HepG2 (cell line): Measurements from ENCODE around the gene RBM23. TPM values are rescaled to one million over a fixed set of nuclear protein-coding genes. Genes with fewer than 3 reads are reported as not detected.

ENCODE experiments used
- HOXA5 ChIP-seq: sonication (generic); formaldehyde crosslinking; IDR thresholded peaks from 2 replicates; pipeline ENCODE4 v1.4.0; 2020; ENCODE audit warnings: missing genetic modification reagents
- MED1 ChIP-seq: sonication (generic); formaldehyde crosslinking; IDR thresholded peaks from 2 replicates; pipeline ENCODE4 v1.4.0; 2020; ENCODE audit warnings: missing genetic modification reagents
- PHF8 ChIP-seq: sonication (generic); formaldehyde crosslinking; IDR thresholded peaks from 2 replicates; pipeline ENCODE4 v1.5.0; 2020; ENCODE audit warnings: missing genetic modification reagents
- RBM39 ChIP-seq: fragments of 200-400 bp; formaldehyde crosslinking; IDR thresholded peaks from one replicate; pipeline ENCODE4 v1.6.1; 2018; ENCODE audit warnings: antibody characterized with exemption, mild to moderate bottlenecking, low read depth, low read length; ENCODE audit not compliant: poor library complexity, severe bottlenecking
- SNAPC2 ChIP-seq: sonication (generic); formaldehyde crosslinking; IDR thresholded peaks from 2 replicates; pipeline ENCODE4 v1.8.1; 2022; ENCODE audit warnings: mild to moderate bottlenecking, missing genetic modification reagents
- SSRP1 ChIP-seq: IDR thresholded peaks from 2 replicates; pipeline ENCODE4 v1.6.1; 2016; ENCODE audit warnings: control low read depth
- TP53 ChIP-seq: sonication (generic); formaldehyde crosslinking; conservative IDR thresholded peaks from 2 replicates; pipeline ENCODE4 v1.4.0; 2020; ENCODE audit warnings: missing genetic modification reagents
- ZNF138 ChIP-seq: sonication (generic); formaldehyde crosslinking; IDR thresholded peaks from 2 replicates; pipeline ENCODE4 v1.5.0; 2020; ENCODE audit warnings: mild to moderate bottlenecking, low read depth, missing genetic modification reagents
- ZNF234 ChIP-seq: sonication (generic); formaldehyde crosslinking; conservative IDR thresholded peaks from 2 replicates; pipeline ENCODE4 v1.5.1; 2020; ENCODE audit warnings: mild to moderate bottlenecking, missing genetic modification reagents
- ZNF256 ChIP-seq: sonication (generic); formaldehyde crosslinking; conservative IDR thresholded peaks from 2 replicates; pipeline ENCODE4 v1.4.0; 2020; ENCODE audit warnings: missing genetic modification reagents
- ZNF543 ChIP-seq: sonication (generic); formaldehyde crosslinking; IDR thresholded peaks from 2 replicates; pipeline ENCODE4 v1.4.0; 2020; ENCODE audit warnings: mild to moderate bottlenecking, missing genetic modification reagents
- ZNF614 ChIP-seq: IDR thresholded peaks from 2 replicates; pipeline ENCODE4 v1.6.1; 2018; ENCODE audit warnings: missing biosample characterization, missing genetic modification reagents, inconsistent platforms, borderline replicate concordance
- ZNF678 ChIP-seq: sonication (generic); formaldehyde crosslinking; IDR thresholded peaks from 2 replicates; pipeline ENCODE4 v1.4.0; 2020; ENCODE audit warnings: mild to moderate bottlenecking, missing genetic modification reagents
- ZNF749 ChIP-seq: sonication (generic); formaldehyde crosslinking; IDR thresholded peaks from 2 replicates; pipeline ENCODE4 v1.8.0; 2022; ENCODE audit warnings: mild to moderate bottlenecking, missing genetic modification reagents, moderate library complexity, borderline replicate concordance
- ZSCAN21 ChIP-seq: sonication (generic); formaldehyde crosslinking; IDR thresholded peaks from 2 replicates; pipeline ENCODE4 v1.8.0; 2022; ENCODE audit warnings: mild to moderate bottlenecking, missing genetic modification reagents, moderate library complexity, borderline replicate concordance
- polyA plus RNA-seq, 8 experiments: library from polyadenylated mRNA; depleted of rRNA in 3 of 8; stranded (reverse) in 7 of 8; unstranded in 1 of 8; fragments of >200 nt; fragmentation: Illumina TruSeq in 4 of 8; extraction: Trizol in 4 of 8; gene quantifications; 2 replicates each; pipeline versions ENCODE4 v1.2.1 to v1.2.3, GENCODE V29; 2011 to 2016; ENCODE audit warnings: low read depth in 4 of 8, missing spikeins in 1 of 8, mixed read lengths in 1 of 8; ENCODE audit not compliant: insufficient read depth in 1 of 8
- total RNA-seq, 5 experiments: library from RNA; depleted of rRNA; stranded (reverse); fragments of >200 nt; fragmentation: Illumina TruSeq; extraction: Trizol; gene quantifications; 2 replicates each; pipeline ENCODE4 v1.2.3, GENCODE V29; 2016; ENCODE audit warnings: low read depth in 1 of 5
- TF ChIP-seq, protein P1 (sequence below): sonication (generic); formaldehyde crosslinking; IDR thresholded peaks from 2 replicates; pipeline ENCODE4 v1.4.0; 2020; ENCODE audit warnings: missing genetic modification reagents
- TF ChIP-seq, protein P2 (sequence below): IDR thresholded peaks from 2 replicates; pipeline ENCODE4 v1.4.0; 2020; ENCODE audit warnings: mild to moderate bottlenecking, missing genetic modification reagents
- TF ChIP-seq, protein P3 (sequence below): sonication (generic); formaldehyde crosslinking; IDR thresholded peaks from 2 replicates; pipeline ENCODE4 v1.4.0; 2020; ENCODE audit warnings: mild to moderate bottlenecking, missing genetic modification reagents
- TF ChIP-seq, protein P4 (sequence below): sonication (generic); formaldehyde crosslinking; IDR thresholded peaks from 2 replicates; pipeline ENCODE4 v1.8.1; 2022; ENCODE audit warnings: low read depth, mild to moderate bottlenecking, missing genetic modification reagents

RBM23 gene
- total and polyA plus RNA-seq, 2 of the 13 experiments (the other 11 are each of a cell fraction or from before 2014, with no cell fraction given): 1.5 to 2.1 TPM

DNA sequence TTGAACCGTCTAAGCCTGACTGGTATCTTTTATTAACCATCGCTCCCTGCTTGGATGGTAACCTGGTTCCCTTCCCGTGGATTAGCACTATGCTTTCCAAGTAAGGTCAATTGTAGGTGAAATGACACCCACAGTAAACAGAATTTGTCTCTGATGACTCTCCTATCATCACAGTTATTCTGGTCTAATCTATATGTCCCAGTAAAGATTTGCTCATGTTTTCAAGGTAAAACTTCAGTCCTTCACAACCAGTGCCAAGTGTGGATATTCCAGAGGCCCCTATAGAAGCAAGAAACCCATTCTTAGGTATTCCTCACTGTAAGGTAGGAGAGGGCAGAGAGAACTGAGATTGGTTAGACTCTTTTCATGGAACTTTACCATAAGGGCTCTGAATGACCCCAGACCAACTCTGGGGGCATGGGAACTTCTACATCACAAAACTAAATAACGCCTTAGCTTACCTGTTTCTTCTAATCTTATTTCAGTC lies 47.9 kb upstream of the RBM23 start (continued):
- TF ChIP-seq ZSCAN21 (CRISPR knock-in tag) (peak; percentile 14; the same call in 1 of the 2 replicates), ZNF614 (CRISPR knock-in tag) (no peak), ZNF138 (CRISPR knock-in tag) (no peak), TP53 (CRISPR knock-in tag) (no peak), SSRP1 (CRISPR knock-in tag) (0 out of 2 replicates have a peak, but pooled peaks have one; percentile 5), RBM39 (no peak), MED1 (CRISPR knock-in tag) (0 out of 2 replicates have a peak, but pooled peaks have one; percentile 5), ZNF234 (CRISPR knock-in tag) (no peak), ZNF543 (no peak), PHF8 (CRISPR knock-in tag) (no peak), HOXA5 (CRISPR knock-in tag) (peak; percentile 33), ZNF256 (CRISPR knock-in tag) (no peak), ZNF678 (no peak), SNAPC2 (peak; percentile 65), ZNF749 (0 out of 2 replicates have a peak, but pooled peaks have one; percentile 64)
- TF ChIP-seq, protein P1, sequence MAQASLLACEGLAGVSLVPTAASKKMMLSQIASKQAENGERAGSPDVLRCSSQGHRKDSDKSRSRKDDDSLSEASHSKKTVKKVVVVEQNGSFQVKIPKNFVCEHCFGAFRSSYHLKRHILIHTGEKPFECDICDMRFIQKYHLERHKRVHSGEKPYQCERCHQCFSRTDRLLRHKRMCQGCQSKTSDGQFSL (CRISPR knock-in tag): no peak
- TF ChIP-seq, protein P2, sequence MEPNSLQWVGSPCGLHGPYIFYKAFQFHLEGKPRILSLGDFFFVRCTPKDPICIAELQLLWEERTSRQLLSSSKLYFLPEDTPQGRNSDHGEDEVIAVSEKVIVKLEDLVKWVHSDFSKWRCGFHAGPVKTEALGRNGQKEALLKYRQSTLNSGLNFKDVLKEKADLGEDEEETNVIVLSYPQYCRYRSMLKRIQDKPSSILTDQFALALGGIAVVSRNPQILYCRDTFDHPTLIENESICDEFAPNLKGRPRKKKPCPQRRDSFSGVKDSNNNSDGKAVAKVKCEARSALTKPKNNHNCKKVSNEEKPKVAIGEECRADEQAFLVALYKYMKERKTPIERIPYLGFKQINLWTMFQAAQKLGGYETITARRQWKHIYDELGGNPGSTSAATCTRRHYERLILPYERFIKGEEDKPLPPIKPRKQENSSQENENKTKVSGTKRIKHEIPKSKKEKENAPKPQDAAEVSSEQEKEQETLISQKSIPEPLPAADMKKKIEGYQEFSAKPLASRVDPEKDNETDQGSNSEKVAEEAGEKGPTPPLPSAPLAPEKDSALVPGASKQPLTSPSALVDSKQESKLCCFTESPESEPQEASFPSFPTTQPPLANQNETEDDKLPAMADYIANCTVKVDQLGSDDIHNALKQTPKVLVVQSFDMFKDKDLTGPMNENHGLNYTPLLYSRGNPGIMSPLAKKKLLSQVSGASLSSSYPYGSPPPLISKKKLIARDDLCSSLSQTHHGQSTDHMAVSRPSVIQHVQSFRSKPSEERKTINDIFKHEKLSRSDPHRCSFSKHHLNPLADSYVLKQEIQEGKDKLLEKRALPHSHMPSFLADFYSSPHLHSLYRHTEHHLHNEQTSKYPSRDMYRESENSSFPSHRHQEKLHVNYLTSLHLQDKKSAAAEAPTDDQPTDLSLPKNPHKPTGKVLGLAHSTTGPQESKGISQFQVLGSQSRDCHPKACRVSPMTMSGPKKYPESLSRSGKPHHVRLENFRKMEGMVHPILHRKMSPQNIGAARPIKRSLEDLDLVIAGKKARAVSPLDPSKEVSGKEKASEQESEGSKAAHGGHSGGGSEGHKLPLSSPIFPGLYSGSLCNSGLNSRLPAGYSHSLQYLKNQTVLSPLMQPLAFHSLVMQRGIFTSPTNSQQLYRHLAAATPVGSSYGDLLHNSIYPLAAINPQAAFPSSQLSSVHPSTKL (CRISPR knock-in tag): no peak
- TF ChIP-seq, protein P3, sequence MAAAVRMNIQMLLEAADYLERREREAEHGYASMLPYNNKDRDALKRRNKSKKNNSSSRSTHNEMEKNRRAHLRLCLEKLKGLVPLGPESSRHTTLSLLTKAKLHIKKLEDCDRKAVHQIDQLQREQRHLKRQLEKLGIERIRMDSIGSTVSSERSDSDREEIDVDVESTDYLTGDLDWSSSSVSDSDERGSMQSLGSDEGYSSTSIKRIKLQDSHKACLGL (CRISPR knock-in tag): no peak
- TF ChIP-seq, protein P4, sequence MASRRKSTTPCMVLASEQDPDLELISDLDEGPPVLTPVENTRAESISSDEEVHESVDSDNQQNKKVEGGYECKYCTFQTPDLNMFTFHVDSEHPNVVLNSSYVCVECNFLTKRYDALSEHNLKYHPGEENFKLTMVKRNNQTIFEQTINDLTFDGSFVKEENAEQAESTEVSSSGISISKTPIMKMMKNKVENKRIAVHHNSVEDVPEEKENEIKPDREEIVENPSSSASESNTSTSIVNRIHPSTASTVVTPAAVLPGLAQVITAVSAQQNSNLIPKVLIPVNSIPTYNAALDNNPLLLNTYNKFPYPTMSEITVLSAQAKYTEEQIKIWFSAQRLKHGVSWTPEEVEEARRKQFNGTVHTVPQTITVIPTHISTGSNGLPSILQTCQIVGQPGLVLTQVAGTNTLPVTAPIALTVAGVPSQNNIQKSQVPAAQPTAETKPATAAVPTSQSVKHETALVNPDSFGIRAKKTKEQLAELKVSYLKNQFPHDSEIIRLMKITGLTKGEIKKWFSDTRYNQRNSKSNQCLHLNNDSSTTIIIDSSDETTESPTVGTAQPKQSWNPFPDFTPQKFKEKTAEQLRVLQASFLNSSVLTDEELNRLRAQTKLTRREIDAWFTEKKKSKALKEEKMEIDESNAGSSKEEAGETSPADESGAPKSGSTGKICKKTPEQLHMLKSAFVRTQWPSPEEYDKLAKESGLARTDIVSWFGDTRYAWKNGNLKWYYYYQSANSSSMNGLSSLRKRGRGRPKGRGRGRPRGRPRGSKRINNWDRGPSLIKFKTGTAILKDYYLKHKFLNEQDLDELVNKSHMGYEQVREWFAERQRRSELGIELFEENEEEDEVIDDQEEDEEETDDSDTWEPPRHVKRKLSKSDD (CRISPR knock-in tag): no peak
